WI38 (cell line): ENCODE measurements around the gene GPC1.

Experiments used
- H3K4me3 ChIP-seq: 2 replicates; pipeline ENCODE4 v1.5.1; 2011; ENCODE audit warnings: low read depth, mild to moderate bottlenecking, control low read depth, low read length
- CTCF ChIP-seq: IDR thresholded peaks from 2 replicates; pipeline ENCODE4 v1.5.1; 2012; ENCODE audit warnings: low read depth, mild to moderate bottlenecking, control low read depth, low read length

Gene GPC1

GRCh38 chr2:240513549-240514287, 78.3 kb downstream of the GPC1 start:
- peak; percentile 97 for TF ChIP-seq CTCF
- no peak overlapping the region for H3K4me3 ChIP-seq

- TF ChIP-seq CTCF = no peak
- H3K4me3 ChIP-seq = no peak overlapping the region
These were observed 79.2 kb downstream of the GPC1 start for GRCh38 chr2:240514631-240515030.

- TF ChIP-seq CTCF = no peak
- H3K4me3 ChIP-seq = no peak overlapping the region
These were observed 81.9 kb downstream of the GPC1 start for GRCh38 chr2:240517342-240517741.
